Measurements from ENCODE around the gene GLB1L. TPM values are rescaled to one million over a fixed set of nuclear protein-coding genes. Genes with fewer than 3 reads are reported as not detected.
"Not testable (repeated sequence)": the region's sequence is repeated elsewhere in the genome, so short reads cannot be mapped to it uniquely, and the experiment has no call there.

Gene GLB1L
- total RNA-seq, 2 experiments from 2014 or later: 4.8 to 4.9 TPM

DNA sequence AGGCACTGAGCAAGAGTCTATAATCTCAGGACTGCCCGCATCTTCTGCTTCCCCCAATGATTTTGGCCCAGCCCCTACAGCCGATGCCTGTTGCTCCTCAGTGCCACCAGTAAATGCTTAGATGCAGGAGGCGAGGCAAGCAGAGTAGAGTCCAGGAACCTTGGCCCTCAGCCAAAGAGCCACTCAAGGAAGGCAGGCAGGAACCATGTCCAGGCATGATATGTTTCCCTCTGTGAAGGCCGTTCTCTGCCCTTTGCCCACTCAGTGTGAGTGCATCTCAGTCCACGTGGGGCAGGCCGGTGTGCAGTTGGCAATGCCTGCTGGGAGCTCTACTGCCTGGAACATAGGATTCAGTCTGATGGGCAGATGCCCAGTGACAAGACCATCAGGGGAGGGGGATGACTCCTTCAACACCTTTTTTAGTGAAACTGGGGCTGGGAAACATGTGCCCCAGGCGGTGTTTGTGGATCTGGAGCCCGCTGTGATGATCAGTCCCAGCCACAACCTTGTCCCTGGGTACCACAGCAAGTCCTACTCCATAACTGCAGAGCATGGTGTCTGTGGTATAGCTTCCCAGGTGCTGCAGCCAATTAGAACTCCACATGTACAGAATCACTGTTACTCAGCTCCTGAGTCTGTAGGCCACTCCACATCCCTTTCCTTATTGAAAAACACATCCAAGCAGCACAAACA, 24.3 kb upstream of the GLB1L start:
- no peaks in the 10 kb centered on the region for H3K9me3 Mint-ChIP-seq
- no peaks in the 10 kb centered on the region for H3K36me3 Mint-ChIP-seq
- ChIA-PET POLR2A (interaction anchor here (0.5 to 1.2 kb wide), 2 partner anchors 12 to 20 kb away, joined by 3 read pairs; no protein-coding TSS in a partner anchor), CTCF (interaction anchor here (1.2 to 1.3 kb wide), 2 partner anchors 10 to 25 kb away, joined by 3 to 5 read pairs; partner anchors contain the start of gene DNAJB2)
- no peaks in the 10 kb centered on the region for H3K27me3 Mint-ChIP-seq
- intact Hi-C loops (cut with micrococcal nuclease): no loop called here
- DNase-seq: no peak
- no peak overlapping the region for H3K27ac Mint-ChIP-seq
- no peaks in the 10 kb centered on the region for H3K4me1 Mint-ChIP-seq (ENCODE audit: low read depth)
- H3K4me3 Mint-ChIP-seq: no peak overlapping the region

- intact Hi-C loops (cut with micrococcal nuclease): no loop called here
- Mint-ChIP-seq H3K36me3 (no peaks in the 10 kb centered on the region), H3K4me3 (no peak overlapping the region), H3K9me3 (no peaks in the 10 kb centered on the region), H3K27me3 (no peaks in the 10 kb centered on the region), H3K4me1 (ENCODE audit: low read depth) (no peaks in the 10 kb centered on the region), H3K27ac (no peak overlapping the region)
- ChIA-PET CTCF (no interaction called here), POLR2A (no interaction called here)
- DNase-seq: no peak
These were observed 23.1 kb upstream of the GLB1L start for GRCh38 chr2:219268294-219268693.

GRCh38 chr2:219266886-219267285, 21.6 kb upstream of the GLB1L start:
- ChIA-PET POLR2A (no interaction called here), CTCF (interaction anchor here (1.3 kb wide), 1 partner anchor 11 kb away, joined by 4 read pairs; no protein-coding TSS in a partner anchor)
- DNase-seq: no peak
- intact Hi-C loops (cut with micrococcal nuclease): no loop called here
- H3K4me1 Mint-ChIP-seq (ENCODE audit: low read depth): no peaks in the 10 kb centered on the region
- H3K27ac Mint-ChIP-seq: no peak overlapping the region
- no peaks in the 10 kb centered on the region for H3K27me3 Mint-ChIP-seq
- H3K9me3 Mint-ChIP-seq: no peaks in the 10 kb centered on the region
- H3K4me3 Mint-ChIP-seq: no peak overlapping the region
- no peaks in the 10 kb centered on the region for H3K36me3 Mint-ChIP-seq

GRCh38 chr2:219266232-219266631, 21.0 kb upstream of the GLB1L start:
- Mint-ChIP-seq H3K27me3 (peaks cover 1% of the 10 kb centered on the region), H3K4me1 (ENCODE audit: low read depth) (no peaks in the 10 kb centered on the region), H3K4me3 (no peak overlapping the region), H3K27ac (no peak overlapping the region), H3K9me3 (no peaks in the 10 kb centered on the region), H3K36me3 (no peaks in the 10 kb centered on the region)
- ChIA-PET POLR2A (interaction anchor here (1.9 kb wide), 1 partner anchor 12 kb away, joined by 6 read pairs; the partner anchor contains the start of gene TUBA4A), CTCF (interaction anchor here (0.9 to 1.3 kb wide), 2 partner anchors 12 to 33 kb away, joined by 4 read pairs; no protein-coding TSS in a partner anchor)
- DNase-seq: no peak
- intact Hi-C loops (cut with micrococcal nuclease): no loop called here

DNA sequence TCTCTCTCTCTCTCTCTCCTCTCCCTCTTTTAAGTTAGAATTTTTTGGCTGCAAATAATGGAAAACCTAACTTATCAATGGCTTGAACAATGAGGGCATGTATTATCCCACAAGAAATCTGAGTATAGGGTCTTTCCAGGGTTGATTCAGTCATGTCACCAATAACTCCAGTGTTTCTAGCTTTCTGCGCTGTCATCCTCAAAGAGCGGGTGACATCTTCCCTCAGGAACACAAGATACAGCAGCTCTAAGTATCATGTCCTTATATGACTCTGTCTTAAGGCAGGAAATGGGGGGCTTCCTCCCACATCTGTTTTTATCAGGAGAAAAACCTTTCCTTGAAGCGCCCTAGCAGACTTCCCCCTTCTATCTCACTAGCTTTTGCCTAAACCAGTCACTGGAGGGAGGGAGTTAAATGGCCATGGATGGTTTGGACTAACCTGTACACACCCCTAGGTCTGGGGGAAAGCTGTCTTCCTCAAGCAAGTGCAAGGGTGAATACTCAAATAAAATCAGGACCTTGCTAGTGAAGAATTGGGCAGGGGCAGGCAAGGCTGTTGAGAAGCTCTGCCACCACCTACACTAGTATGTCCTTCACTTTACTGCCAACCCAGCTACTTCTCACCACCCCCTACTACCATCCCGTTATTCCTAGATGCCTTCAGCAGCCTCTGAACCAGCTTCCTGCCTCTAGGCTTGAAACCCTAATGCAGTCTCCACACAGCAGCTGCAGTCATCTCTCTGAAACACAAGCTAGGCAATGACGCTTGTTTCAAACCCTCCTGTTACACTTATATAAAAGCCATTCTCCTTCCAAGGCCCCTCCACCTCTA, 16.0 kb upstream of the GLB1L start:
- DNase-seq: no peak
- intact Hi-C loops (cut with micrococcal nuclease): no loop called here
- no peak overlapping the region for H3K4me3 Mint-ChIP-seq
- no peak overlapping the region for H3K27ac Mint-ChIP-seq
- ChIA-PET CTCF (interaction anchor here (1.1 to 4.8 kb wide), 4 partner anchors 10 to 34 kb away, joined by 3 to 28 read pairs (median 13); partner anchors contain the start of gene DNAJB2), POLR2A (no interaction called here)
- no peaks in the 10 kb centered on the region for H3K36me3 Mint-ChIP-seq
- H3K9me3 Mint-ChIP-seq: no peaks in the 10 kb centered on the region
- no peaks in the 10 kb centered on the region for H3K4me1 Mint-ChIP-seq (ENCODE audit: low read depth)
- H3K27me3 Mint-ChIP-seq: peaks cover 1% of the 10 kb centered on the region

GRCh38 chr2:219258942-219259341, 13.7 kb upstream of the GLB1L start:
- H3K4me1 Mint-ChIP-seq (ENCODE audit: low read depth): peaks cover 13% of the 10 kb centered on the region
- H3K27ac Mint-ChIP-seq, H3K27me3 Mint-ChIP-seq, H3K9me3 Mint-ChIP-seq, H3K36me3 Mint-ChIP-seq, H3K4me3 Mint-ChIP-seq, DNase-seq: not testable (repeated sequence)
- POLR2A ChIA-PET: interaction anchor here (1.1 kb wide), 1 partner anchor 14 kb away, joined by 3 read pairs; the partner anchor contains the start of genes GLB1L and STK16
- CTCF ChIA-PET: interaction anchor here (1.0 to 8.2 kb wide), 3 partner anchors 20 to 36 kb away, joined by 3 to 95 read pairs (median 14); partner anchors contain the start of gene DNAJB2
- intact Hi-C loops (cut with micrococcal nuclease): loop anchor here (10.0 kb wide), 1 partner anchor 604 kb away; the partner anchor contains the start of genes BCS1L and ZNF142

DNA sequence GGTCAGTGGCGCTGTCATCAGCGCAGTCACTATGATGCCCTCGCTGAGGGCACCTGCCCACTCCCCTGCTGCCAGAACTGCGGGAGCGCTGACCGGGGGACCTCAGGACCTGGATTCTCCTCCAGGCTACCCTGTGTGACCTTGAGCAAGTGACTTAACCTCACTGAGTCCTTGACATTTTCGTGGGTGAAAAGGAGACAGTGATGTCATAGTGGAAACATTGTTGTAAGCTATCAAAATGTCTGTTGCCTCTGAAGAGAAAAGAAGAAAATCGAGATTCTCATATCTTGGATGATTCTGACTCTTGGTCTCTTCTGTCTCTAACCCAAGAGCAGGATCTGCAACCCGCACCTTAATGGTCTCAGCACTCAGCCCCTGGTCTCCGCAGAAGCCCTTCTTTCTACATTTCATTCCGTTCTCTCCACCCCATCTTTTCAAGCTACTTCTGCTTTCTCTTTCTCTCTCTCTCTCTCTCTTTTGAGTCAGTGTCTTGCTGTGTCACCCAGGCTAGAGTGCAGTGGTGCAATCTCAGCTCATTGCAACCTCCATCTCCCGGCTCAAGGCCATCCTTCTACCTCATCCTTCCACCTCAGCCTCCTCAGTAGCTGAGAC, 9.5 kb upstream of the GLB1L start:
- Mint-ChIP-seq H3K36me3 (peaks cover 32% of the 10 kb centered on the region), H3K9me3 (no peaks in the 10 kb centered on the region), H3K4me3 (peak overlapping the region; percentile 86), H3K4me1 (ENCODE audit: low read depth) (peaks cover 42% of the 10 kb centered on the region), H3K27me3 (no peaks in the 10 kb centered on the region), H3K27ac (peak overlapping the region; percentile 97)
- CTCF ChIA-PET: interaction anchor here (0.8 to 8.2 kb wide), 10 partner anchors 9 to 95 kb away, joined by 3 to 95 read pairs (median 5); partner anchors contain the start of genes ANKZF1, ATG9A, DNAJB2 and GLB1L
- peak; percentile 68 for DNase-seq
- POLR2A ChIA-PET: interaction anchor here (0.8 to 4.7 kb wide), 13 partner anchors 9 to 358 kb away, joined by 3 to 85 read pairs (median 5); partner anchors contain the start of genes ABCB6, ANKZF1, ATG9A and CNPPD1
- intact Hi-C loops (cut with micrococcal nuclease): loop anchor here (1.0 to 10.0 kb wide), 5 partner anchors 25 to 600 kb away; partner anchors contain the start of genes ANKZF1, ATG9A, BCS1L and RETREG2

- POLR2A ChIA-PET: interaction anchor here (0.8 to 4.7 kb wide), 15 partner anchors 8 to 356 kb away, joined by 3 to 85 read pairs (median 6); partner anchors contain the start of genes ABCB6, ANKZF1, ATG9A and CNPPD1
- Mint-ChIP-seq H3K4me1 (ENCODE audit: low read depth) (peaks cover 49% of the 10 kb centered on the region), H3K4me3 (peak within 1 kb of the TSS; percentile 86), H3K27ac (peak within 1 kb of the TSS; percentile 97), H3K27me3 (no peaks in the 10 kb centered on the region), H3K9me3 (no peaks in the 10 kb centered on the region), H3K36me3 (peaks cover 38% of the 10 kb centered on the region)
- intact Hi-C loops (cut with micrococcal nuclease): loop anchor here (1.0 to 10.0 kb wide), 10 partner anchors 9 to 599 kb away; partner anchors contain the start of genes ABCB6, ANKZF1, ATG9A and BCS1L
- CTCF ChIA-PET: interaction anchor here (0.9 to 8.2 kb wide), 9 partner anchors 9 to 94 kb away, joined by 3 to 95 read pairs (median 6); partner anchors contain the start of genes ANKZF1, ATG9A, DNAJB2 and GLB1L
- peak; percentile 92 for DNase-seq
These were observed 8.7 kb upstream of the GLB1L start, which contains the start of gene TUBA4A for GRCh38 chr2:219253753-219254589. Gene TUBA4A (minus strand): TSS chr2:219253918. CDS start chr2:219253858, 60 bp downstream.

- Mint-ChIP-seq H3K4me3 (peak within 1 kb of the TSS; percentile 86), H3K36me3 (peaks cover 46% of the 10 kb centered on the region), H3K27ac (peak within 1 kb of the TSS; percentile 97), H3K27me3 (no peaks in the 10 kb centered on the region), H3K9me3 (no peaks in the 10 kb centered on the region), H3K4me1 (ENCODE audit: low read depth) (peaks cover 58% of the 10 kb centered on the region)
- CTCF ChIA-PET: interaction anchor here (0.5 to 8.2 kb wide), 6 partner anchors 14 to 1085 kb away, joined by 3 to 95 read pairs (median 4); partner anchors contain the start of genes ANKZF1, ATG9A and DNAJB2
- peak; percentile 79 for DNase-seq
- intact Hi-C loops (cut with micrococcal nuclease): loop anchor here (1.0 to 10.0 kb wide), 6 partner anchors 8 to 598 kb away; partner anchors contain the start of genes ABCB6, BCS1L, DNAJB2 and GLB1L
- POLR2A ChIA-PET: interaction anchor here (0.7 to 4.7 kb wide), 15 partner anchors 8 to 848 kb away, joined by 3 to 85 read pairs (median 6); partner anchors contain the start of genes ABCB6, ANKZF1, ATG9A and CNPPD1
These were observed 7.9 kb upstream of the GLB1L start, which contains the start of gene TUBA4B for GRCh38 chr2:219252900-219253752. Gene TUBA4B (plus strand): TSS chr2:219253243. CDS start chr2:219253408, 165 bp downstream.
